HepG2 (cell line): ENCODE results near the gene ALDH3A2. TPM values are rescaled to one million over a fixed set of nuclear protein-coding genes. Genes with fewer than 3 reads are reported as not detected.

Experiments used
- ELF3 ChIP-seq: IDR thresholded peaks from 2 replicates; pipeline ENCODE4 v1.6.1; 2016; ENCODE audit warnings: missing genetic modification reagents, missing compliant biosample characterization
- KAT8 ChIP-seq: IDR thresholded peaks from 2 replicates; pipeline ENCODE4 v1.6.1; 2016; ENCODE audit warnings: missing genetic modification reagents, missing compliant biosample characterization
- NFE2 ChIP-seq: sonication (generic); formaldehyde crosslinking; IDR thresholded peaks from 2 replicates; pipeline ENCODE4 v1.4.0; 2020; ENCODE audit warnings: missing genetic modification reagents
- NPAS2 ChIP-seq: sonication (generic); formaldehyde crosslinking; IDR thresholded peaks from 2 replicates; pipeline ENCODE4 v1.8.0; 2022; ENCODE audit warnings: mild to moderate bottlenecking, missing genetic modification reagents, borderline replicate concordance
- PRDM15 ChIP-seq: sonication (generic); formaldehyde crosslinking; IDR thresholded peaks from 2 replicates; pipeline ENCODE4 v1.4.0; 2020; ENCODE audit warnings: missing genetic modification reagents
- RBFOX2 ChIP-seq: fragments of 200-400 bp; formaldehyde crosslinking; IDR thresholded peaks from 2 replicates; pipeline ENCODE4 v1.6.1; 2017; ENCODE audit warnings: low read depth, mild to moderate bottlenecking, low read length
- SMAD9 ChIP-seq: sonication (generic); formaldehyde crosslinking; IDR thresholded peaks from 2 replicates; pipeline ENCODE4 v1.5.1; 2020; ENCODE audit warnings: mild to moderate bottlenecking, missing genetic modification reagents
- ZNF12 ChIP-seq: sonication (generic); formaldehyde crosslinking; IDR thresholded peaks from 2 replicates; pipeline ENCODE4 v1.5.0; 2020; ENCODE audit warnings: missing genetic modification reagents
- ZNF136 ChIP-seq: sonication (generic); formaldehyde crosslinking; IDR thresholded peaks from 2 replicates; pipeline ENCODE4 v1.8.1; 2022; ENCODE audit warnings: low read depth, mild to moderate bottlenecking, moderate library complexity, missing genetic modification reagents
- ZNF180 ChIP-seq: sonication (generic); formaldehyde crosslinking; IDR thresholded peaks from 2 replicates; pipeline ENCODE4 v1.4.0; 2020; ENCODE audit warnings: low read depth, missing genetic modification reagents, borderline replicate concordance
- ZNF432 ChIP-seq: sonication (generic); formaldehyde crosslinking; IDR thresholded peaks from 2 replicates; pipeline ENCODE4 v1.5.0; 2020; ENCODE audit warnings: missing genetic modification reagents, mild to moderate bottlenecking, borderline replicate concordance
- ZNF597 ChIP-seq: sonication (generic); formaldehyde crosslinking; IDR thresholded peaks from 2 replicates; pipeline ENCODE4 v1.5.0; 2020; ENCODE audit warnings: missing genetic modification reagents
- ZNF619 ChIP-seq: sonication (generic); formaldehyde crosslinking; IDR thresholded peaks from 2 replicates; pipeline ENCODE4 v1.4.0; 2020; ENCODE audit warnings: mild to moderate bottlenecking, missing genetic modification reagents
- ZNF639 ChIP-seq: conservative IDR thresholded peaks from 2 replicates; pipeline ENCODE4 v1.6.1; 2018; ENCODE audit warnings: missing genetic modification reagents
- ZNF792 ChIP-seq: IDR thresholded peaks from 2 replicates; pipeline ENCODE4 v1.6.1; 2016
- ZNF879 ChIP-seq: sonication (generic); formaldehyde crosslinking; IDR thresholded peaks from 2 replicates; pipeline ENCODE4 v1.8.1; 2023; ENCODE audit warnings: missing genetic modification reagents
- polyA plus RNA-seq, 8 experiments: library from polyadenylated mRNA; depleted of rRNA in 3 of 8; stranded (reverse) in 7 of 8; unstranded in 1 of 8; fragments of >200 nt; fragmentation: Illumina TruSeq in 4 of 8; extraction: Trizol in 4 of 8; gene quantifications; 2 replicates each; pipeline versions ENCODE4 v1.2.1 to v1.2.3, GENCODE V29; 2011 to 2016; ENCODE audit warnings: low read depth in 4 of 8, missing spikeins in 1 of 8, mixed read lengths in 1 of 8; ENCODE audit not compliant: insufficient read depth in 1 of 8
- total RNA-seq, 5 experiments: library from RNA; depleted of rRNA; stranded (reverse); fragments of >200 nt; fragmentation: Illumina TruSeq; extraction: Trizol; gene quantifications; 2 replicates each; pipeline ENCODE4 v1.2.3, GENCODE V29; 2016; ENCODE audit warnings: low read depth in 1 of 5
- TF ChIP-seq, protein P1 (sequence below): IDR thresholded peaks from 2 replicates; pipeline ENCODE4 v1.6.1; 2012; ENCODE audit warnings: low read depth, low read length, improper control_type of control experiment
- TF ChIP-seq, protein P2 (sequence below): sonication (generic); formaldehyde crosslinking; IDR thresholded peaks from 2 replicates; pipeline ENCODE4 v1.4.0; 2020; ENCODE audit warnings: missing genetic modification reagents, mild to moderate bottlenecking, borderline replicate concordance

The ALDH3A2 gene
- total and polyA plus RNA-seq, 2 of the 13 experiments (the other 11 are each of a cell fraction or from before 2014, with no cell fraction given), result 80.8 to 180 TPM

DNA sequence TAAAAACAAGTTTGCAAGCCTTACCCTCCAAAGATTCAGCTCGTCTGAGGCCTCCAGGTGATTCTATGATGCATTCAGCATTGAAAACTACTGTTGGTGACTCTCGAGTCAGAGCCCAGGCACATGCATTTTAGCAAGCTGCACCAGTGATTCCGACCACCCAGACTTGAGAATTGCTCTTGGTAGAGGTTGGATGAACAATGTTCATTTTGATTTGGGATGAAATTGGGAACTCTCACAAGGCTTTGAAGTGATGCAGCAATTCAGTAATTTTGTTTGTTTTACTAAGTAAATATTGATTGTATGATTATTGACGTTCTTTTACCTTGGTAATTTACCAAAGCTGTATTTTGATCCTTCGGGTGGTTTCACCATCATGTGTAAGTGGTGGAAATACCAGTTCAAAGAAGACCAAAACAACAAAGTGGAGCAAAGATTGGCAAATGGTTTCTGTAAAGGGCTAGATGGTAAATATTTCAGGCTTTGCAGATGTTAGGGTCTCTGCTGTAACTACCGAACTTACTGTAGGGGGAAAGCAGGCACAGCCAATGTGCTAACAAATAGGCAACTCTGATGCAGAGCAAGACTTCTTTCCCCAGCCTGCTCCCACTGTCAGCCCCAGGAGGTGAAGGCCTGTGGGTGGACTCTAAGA, 11.8 kb downstream of the ALDH3A2 start (continued):
- no peak for TF ChIP-seq ZNF597
- TF ChIP-seq NFE2 (CRISPR knock-in tag), result no peak
- no peak; the same call in 1 of the 2 replicates for TF ChIP-seq PRDM15
- no peak for TF ChIP-seq ZNF180
- TF ChIP-seq ZNF792 (CRISPR knock-in tag), result peak; percentile 78; the same call in 1 of the 2 replicates
- TF ChIP-seq ZNF619, result no peak
- TF ChIP-seq ZNF639 (CRISPR knock-in tag), result peak; percentile 38; the same call in 1 of the 2 replicates
- TF ChIP-seq ZNF136 (CRISPR knock-in tag), result 0 out of 2 replicates have a peak, but pooled peaks have one; percentile 37
- TF ChIP-seq ELF3 (CRISPR knock-in tag), result no peak
- peak; percentile 58; the same call in 1 of the 2 replicates for TF ChIP-seq ZNF12 (CRISPR knock-in tag)
- peak; percentile 78; the same call in 1 of the 2 replicates for TF ChIP-seq KAT8 (CRISPR knock-in tag)
- TF ChIP-seq, protein P1, sequence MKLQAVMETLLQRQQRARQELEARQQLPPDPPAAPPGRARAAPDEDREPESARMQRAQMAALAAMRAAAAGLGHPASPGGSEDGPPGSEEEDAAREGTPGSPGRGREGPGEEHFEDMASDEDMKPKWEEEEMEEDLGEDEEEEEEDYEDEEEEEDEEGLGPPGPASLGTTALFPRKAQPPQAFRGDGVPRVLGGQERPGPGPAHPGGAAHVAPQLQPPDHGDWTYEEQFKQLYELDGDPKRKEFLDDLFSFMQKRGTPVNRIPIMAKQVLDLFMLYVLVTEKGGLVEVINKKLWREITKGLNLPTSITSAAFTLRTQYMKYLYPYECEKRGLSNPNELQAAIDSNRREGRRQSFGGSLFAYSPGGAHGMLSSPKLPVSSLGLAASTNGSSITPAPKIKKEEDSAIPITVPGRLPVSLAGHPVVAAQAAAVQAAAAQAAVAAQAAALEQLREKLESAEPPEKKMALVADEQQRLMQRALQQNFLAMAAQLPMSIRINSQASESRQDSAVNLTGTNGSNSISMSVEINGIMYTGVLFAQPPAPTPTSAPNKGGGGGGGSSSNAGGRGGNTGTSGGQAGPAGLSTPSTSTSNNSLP, result peak; percentile 97
- TF ChIP-seq ZNF432 (CRISPR knock-in tag), result no peak
- peak; percentile 27 for TF ChIP-seq RBFOX2
- TF ChIP-seq, protein P2, sequence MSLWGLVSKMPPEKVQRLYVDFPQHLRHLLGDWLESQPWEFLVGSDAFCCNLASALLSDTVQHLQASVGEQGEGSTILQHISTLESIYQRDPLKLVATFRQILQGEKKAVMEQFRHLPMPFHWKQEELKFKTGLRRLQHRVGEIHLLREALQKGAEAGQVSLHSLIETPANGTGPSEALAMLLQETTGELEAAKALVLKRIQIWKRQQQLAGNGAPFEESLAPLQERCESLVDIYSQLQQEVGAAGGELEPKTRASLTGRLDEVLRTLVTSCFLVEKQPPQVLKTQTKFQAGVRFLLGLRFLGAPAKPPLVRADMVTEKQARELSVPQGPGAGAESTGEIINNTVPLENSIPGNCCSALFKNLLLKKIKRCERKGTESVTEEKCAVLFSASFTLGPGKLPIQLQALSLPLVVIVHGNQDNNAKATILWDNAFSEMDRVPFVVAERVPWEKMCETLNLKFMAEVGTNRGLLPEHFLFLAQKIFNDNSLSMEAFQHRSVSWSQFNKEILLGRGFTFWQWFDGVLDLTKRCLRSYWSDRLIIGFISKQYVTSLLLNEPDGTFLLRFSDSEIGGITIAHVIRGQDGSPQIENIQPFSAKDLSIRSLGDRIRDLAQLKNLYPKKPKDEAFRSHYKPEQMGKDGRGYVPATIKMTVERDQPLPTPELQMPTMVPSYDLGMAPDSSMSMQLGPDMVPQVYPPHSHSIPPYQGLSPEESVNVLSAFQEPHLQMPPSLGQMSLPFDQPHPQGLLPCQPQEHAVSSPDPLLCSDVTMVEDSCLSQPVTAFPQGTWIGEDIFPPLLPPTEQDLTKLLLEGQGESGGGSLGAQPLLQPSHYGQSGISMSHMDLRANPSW (CRISPR knock-in tag), result 0 out of 2 replicates have a peak, but pooled peaks have one; percentile 33
- no peak for TF ChIP-seq NPAS2 (CRISPR knock-in tag)
- TF ChIP-seq SMAD9 (CRISPR knock-in tag), result no peak
- TF ChIP-seq ZNF879 (CRISPR knock-in tag), result no peak
